Brain microvascular endothelial cell (primary cell): Measurements from ENCODE around the gene GPR42.
"Not testable (repeated sequence)": the region's sequence is repeated elsewhere in the genome, so short reads cannot be mapped to it uniquely, and the experiment has no call there.

Experiments used
- DNase-seq: peaks from one replicate; pipeline ENCODE4 v3.0.0-alpha.2; 2020
- H3K27ac ChIP-seq: fragments of 250-450 bp; sonication (Bioruptor Pico); 2 replicates; pipeline ENCODE4 v1.5.1; 2020; ENCODE audit warnings: mild to moderate bottlenecking, moderate library complexity
- H3K27me3 ChIP-seq: fragments of 250-450 bp; sonication (Bioruptor Pico); replicated peaks from 2 replicates; pipeline ENCODE4 v1.5.1; 2020; ENCODE audit warnings: mild to moderate bottlenecking
- H3K36me3 ChIP-seq: fragments of 250-450 bp; sonication (Bioruptor Pico); replicated peaks from 2 replicates; pipeline ENCODE4 v1.5.1; 2020; ENCODE audit warnings: mild to moderate bottlenecking
- H3K4me3 ChIP-seq: 2 replicates; pipeline ENCODE4 v1.5.1; 2011; ENCODE audit warnings: low read depth, mild to moderate bottlenecking, control low read depth, low read length, moderate library complexity
- in situ Hi-C: cut with HindIII; loops from 2 replicates; pipeline ENCODE4 v1.10.0; 2017; ENCODE audit warnings: low sequenced_read_pairs, low pct_ligation_motif_present
- TF ChIP-seq, protein P1 (sequence below): IDR thresholded peaks from 2 replicates; pipeline ENCODE4 v1.5.1; 2011; ENCODE audit warnings: low read depth, mild to moderate bottlenecking, moderate library complexity, low read length, control low read depth, inconsistent platforms; ENCODE audit errors: missing control alignments

GPR42 gene

DNA sequence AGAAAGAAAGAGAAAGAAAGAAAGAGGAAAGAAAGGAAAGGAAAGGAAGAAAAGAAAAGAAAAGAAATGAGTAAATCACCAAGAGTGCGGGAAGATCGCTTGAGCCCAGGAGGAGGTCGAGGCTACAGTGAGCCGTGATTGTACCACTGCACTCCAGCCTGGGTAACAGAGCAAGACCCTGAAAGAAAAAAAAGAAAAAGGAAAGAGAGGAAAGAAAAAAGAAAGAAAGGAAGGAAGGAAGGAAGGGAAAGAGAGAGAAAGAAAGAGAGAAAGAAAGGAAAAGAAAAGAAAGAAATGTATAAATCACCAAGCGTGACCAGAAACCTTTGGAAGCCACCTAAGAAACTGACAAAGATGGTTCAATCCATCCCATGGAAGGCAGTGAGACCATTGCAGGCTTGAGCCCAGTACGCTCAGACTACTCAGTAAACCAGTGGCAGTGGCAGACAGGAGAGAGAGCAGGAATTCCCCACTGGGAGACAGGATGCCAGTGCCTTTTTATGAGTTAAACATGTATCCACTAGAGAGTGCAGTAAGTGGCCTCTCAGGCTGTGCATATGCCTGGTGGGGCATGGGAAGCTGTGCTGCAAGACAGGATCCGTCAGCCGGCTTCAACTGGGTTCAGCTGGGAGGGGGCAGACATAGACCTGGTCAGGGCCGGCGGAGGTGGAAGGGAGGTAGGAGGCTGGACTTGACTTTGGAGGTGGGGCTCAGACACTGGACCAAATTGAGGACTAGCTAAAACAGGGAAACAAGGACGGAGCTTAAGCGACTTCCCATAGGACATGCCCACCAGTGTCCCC, 4.8 kb downstream of the GPR42 start:
- H3K36me3 ChIP-seq = no peaks in the 10 kb centered on the region
- in situ Hi-C loops = no loop called here
- no peak overlapping the region for H3K27ac ChIP-seq
- H3K27me3 ChIP-seq = no peaks in the 10 kb centered on the region
- no peak for DNase-seq
- TF ChIP-seq, protein P1, sequence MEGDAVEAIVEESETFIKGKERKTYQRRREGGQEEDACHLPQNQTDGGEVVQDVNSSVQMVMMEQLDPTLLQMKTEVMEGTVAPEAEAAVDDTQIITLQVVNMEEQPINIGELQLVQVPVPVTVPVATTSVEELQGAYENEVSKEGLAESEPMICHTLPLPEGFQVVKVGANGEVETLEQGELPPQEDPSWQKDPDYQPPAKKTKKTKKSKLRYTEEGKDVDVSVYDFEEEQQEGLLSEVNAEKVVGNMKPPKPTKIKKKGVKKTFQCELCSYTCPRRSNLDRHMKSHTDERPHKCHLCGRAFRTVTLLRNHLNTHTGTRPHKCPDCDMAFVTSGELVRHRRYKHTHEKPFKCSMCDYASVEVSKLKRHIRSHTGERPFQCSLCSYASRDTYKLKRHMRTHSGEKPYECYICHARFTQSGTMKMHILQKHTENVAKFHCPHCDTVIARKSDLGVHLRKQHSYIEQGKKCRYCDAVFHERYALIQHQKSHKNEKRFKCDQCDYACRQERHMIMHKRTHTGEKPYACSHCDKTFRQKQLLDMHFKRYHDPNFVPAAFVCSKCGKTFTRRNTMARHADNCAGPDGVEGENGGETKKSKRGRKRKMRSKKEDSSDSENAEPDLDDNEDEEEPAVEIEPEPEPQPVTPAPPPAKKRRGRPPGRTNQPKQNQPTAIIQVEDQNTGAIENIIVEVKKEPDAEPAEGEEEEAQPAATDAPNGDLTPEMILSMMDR = no peak
- no peak overlapping the region for H3K4me3 ChIP-seq

DNA sequence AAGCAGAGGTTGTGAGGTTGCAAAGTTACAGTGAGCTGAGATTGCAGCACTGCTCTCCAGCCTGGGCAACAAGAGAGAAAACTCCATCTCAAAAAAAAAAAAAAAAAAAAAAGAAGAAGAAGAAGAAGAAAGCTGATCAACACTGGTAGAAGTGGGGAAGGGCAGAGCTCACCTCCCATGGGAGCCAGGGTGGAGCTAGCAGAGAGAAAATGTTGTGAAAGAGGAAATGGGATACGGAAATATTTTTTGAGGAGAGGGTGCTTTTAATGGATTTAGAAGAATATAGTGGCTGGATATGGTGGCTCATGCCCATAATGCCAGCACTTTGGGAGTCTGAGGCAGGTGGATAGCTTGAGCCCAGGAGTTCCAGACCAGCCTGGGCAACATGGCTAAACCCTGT, 6.8 kb downstream of the GPR42 start:
- Histone ChIP-seq H3K4me3 (no peak overlapping the region), H3K27me3 (no peaks in the 10 kb centered on the region)
- in situ Hi-C loops = no loop called here

DNA sequence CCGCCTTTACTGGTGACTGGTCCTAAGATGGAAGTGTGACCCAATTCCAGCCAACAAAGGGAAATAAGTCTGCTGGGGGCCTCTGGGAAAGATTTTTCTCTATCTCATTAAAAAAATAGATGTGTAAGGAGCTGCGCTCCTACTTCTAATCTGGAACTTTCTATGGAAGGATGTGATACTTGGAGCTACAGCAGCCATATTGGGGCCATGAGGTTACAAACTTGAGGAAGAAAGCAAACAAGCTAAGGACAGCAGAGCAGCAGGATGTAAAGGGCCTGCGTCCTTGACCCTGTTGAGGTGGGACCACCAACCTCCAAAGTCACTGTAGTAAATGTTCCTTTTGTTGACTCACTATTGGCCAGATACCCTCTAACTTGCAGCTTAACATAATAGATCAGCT, 7.5 kb downstream of the GPR42 start:
- Histone ChIP-seq H3K36me3 (no peaks in the 10 kb centered on the region), H3K27me3 (no peaks in the 10 kb centered on the region), H3K27ac (no peak overlapping the region), H3K4me3 (no peak overlapping the region)
- in situ Hi-C loops = no loop called here
- DNase-seq = no peak
- TF ChIP-seq, protein P1 = no peak

More for the DNA sequence above, 6.8 kb downstream of the GPR42 start:
- H3K27ac ChIP-seq = no peak overlapping the region
- no peaks in the 10 kb centered on the region for H3K36me3 ChIP-seq
- TF ChIP-seq, protein P1 = no peak
- no peak for DNase-seq

DNA sequence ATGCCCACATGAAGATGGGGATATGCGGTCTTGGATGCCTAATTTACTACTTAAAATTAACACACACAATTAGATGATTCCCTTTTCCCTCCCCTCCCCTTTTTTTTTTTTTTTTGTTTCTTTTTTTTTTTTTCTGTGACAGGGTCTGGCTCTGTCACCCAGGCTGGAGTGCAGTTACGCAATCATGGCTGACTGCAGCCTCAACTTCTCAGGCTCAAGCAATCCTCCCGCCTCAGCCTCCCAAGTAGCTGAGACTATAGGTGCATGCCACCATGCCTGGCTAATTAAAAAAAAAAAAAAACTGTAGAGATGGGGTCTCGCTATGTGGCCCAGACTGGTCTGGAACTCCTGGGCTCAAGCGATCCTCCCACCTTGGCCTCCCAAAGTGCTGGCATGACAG, 8.7 kb downstream of the GPR42 start:
- H3K27me3 ChIP-seq, DNase-seq, H3K4me3 ChIP-seq, H3K27ac ChIP-seq, in situ Hi-C loops, H3K36me3 ChIP-seq: not testable (repeated sequence)

DNA sequence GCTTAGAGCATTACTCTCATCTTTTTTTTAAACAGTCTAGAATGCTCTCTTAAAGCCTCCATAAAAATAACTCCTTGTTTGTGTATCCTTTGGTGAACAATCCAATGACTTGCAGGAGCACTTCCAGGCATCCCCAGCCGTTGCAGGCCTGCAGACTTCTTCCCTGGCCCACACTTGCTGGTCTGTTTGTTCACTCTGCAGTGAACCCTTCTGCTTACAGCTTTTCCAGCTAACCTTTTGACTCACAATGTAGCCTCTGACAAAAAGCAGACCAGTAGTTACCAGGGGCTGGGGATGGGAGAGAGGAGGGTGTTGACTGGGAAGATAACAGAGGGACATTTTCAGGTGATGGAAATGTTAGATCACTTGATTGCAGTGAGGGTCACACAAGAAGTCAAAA, 9.1 kb downstream of the GPR42 start:
- H3K36me3 ChIP-seq = no peaks in the 10 kb centered on the region
- TF ChIP-seq, protein P1 = no peak
- H3K27ac ChIP-seq = no peak overlapping the region
- no peaks in the 10 kb centered on the region for H3K27me3 ChIP-seq
- H3K4me3 ChIP-seq = no peak overlapping the region
- no peak for DNase-seq
- in situ Hi-C loops = no loop called here

DNA sequence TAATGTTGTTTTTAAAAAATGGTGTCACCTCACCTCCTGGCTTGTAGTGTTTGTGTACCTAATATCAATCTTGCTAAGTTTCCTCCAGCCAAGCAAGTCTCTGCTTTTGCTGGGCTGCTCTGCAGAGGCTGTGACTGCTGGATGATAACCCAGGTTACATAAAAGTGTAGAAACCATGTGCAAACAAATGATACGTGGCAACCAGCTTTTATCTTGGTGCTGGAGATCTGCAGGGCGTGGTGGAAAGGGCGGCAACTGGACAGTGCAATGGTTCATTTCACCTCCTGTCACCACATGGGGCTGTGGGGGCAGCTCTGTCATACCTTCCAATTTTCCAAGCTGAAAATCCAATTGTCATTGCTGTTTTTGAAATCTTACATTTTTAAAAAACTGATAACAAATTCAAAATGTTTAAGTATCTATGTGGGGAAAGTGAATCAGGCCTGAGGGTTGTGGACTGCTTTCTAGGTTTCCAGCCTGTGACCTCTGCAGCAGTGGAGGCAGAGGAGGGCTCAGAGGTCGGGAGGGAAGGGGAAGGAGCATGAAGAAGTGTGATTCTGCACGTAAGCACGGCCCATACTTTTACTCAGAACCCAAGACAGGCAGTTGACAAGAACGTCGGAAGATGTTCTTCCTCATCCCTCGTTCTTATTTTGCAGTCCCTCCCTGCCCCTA, 9.7 kb downstream of the GPR42 start:
- Histone ChIP-seq H3K36me3 (no peaks in the 10 kb centered on the region), H3K4me3 (no peak overlapping the region), H3K27me3 (no peaks in the 10 kb centered on the region), H3K27ac (no peak overlapping the region)
- in situ Hi-C loops = no loop called here
- TF ChIP-seq, protein P1 = no peak
- no peak for DNase-seq
